NCI-H748 (cell line): ENCODE data around the gene PCBD2.
A peak's percentile ranks its signal among the peaks of the same experiment; 100 is the strongest.
"Not testable (repeated sequence)": the region's sequence is repeated elsewhere in the genome, so short reads cannot be mapped to it uniquely, and the experiment has no call there.

Source experiments
- DNase-seq: peaks from one replicate; lab custom pipeline; 2025; ENCODE audit not compliant: unreplicated experiment; lab: John Stamatoyannopoulos, UW

PCBD2 gene

DNA sequence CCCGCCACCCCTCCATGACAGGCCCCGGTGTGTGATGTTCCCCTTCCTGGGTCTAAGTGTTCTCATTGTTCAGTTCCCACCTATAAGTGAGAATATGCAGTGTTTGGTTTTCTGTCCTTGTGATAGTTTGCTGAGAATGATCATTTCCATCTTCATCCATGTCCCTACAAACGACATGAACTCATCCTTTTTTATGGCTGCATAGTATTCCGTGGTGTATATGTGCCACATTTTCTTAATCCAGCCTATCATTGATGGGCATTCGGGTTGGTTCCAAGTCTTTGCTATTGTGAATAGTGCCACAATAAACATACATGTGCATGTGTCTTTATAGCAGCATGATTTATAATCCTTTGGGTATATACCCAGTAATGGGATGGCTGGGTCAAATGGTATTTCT, 93.1 kb downstream of the PCBD2 start:
- DNase-seq = not testable (repeated sequence)

DNA sequence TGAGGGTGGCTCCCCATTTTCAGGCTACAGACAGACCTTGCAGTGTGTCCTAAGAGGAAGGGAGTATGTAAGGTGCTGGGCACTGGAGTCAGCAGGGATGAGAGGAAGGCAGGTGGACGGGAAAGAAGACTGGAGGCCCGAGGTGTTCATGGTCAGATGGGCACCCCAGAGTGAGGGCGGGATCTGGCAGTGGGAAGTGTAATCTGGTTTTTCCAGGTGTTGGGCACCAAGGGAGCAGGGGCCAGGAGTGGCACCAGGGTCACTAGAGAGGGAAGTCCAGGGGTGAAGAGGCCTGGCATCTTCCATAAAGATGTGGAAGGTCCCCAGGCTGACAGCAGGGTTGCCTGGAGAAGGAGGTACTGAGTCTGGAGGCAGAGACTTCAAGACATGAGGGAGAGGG, 99.4 kb downstream of the PCBD2 start:
- DNase-seq = no peak

DNA sequence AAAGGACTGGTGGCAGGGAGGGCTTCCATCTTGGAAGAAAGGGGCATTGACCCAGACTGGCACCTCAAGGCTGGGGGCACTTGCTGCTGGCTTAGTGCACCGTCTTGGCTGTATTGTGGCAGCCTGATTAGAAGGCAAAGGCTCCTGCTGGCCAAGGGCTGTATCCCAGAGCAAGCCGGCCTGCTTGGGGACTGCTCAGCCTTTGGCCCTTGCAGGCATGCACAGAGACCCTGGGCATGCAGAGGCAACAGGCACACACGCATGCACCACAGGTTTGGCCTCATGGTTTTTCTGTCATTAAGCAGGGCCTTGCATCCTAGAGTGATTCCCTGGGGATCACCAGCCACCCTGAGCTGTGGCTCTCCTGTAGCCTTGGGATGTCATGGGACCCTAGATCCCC, 100.1 kb downstream of the PCBD2 start:
- DNase-seq = no peak

- no peak for DNase-seq
Observed at GRCh38 chr5:135007305-135007704, 102.4 kb downstream of the PCBD2 start.

- DNase-seq = no peak
Observed at GRCh38 chr5:135007749-135008363, 102.9 kb downstream of the PCBD2 start.

GRCh38 chr5:135008556-135008955, 103.6 kb downstream of the PCBD2 start:
- no peak for DNase-seq

GRCh38 chr5:135008981-135009735, 104.2 kb downstream of the PCBD2 start:
- peak; percentile 82 for DNase-seq

DNA sequence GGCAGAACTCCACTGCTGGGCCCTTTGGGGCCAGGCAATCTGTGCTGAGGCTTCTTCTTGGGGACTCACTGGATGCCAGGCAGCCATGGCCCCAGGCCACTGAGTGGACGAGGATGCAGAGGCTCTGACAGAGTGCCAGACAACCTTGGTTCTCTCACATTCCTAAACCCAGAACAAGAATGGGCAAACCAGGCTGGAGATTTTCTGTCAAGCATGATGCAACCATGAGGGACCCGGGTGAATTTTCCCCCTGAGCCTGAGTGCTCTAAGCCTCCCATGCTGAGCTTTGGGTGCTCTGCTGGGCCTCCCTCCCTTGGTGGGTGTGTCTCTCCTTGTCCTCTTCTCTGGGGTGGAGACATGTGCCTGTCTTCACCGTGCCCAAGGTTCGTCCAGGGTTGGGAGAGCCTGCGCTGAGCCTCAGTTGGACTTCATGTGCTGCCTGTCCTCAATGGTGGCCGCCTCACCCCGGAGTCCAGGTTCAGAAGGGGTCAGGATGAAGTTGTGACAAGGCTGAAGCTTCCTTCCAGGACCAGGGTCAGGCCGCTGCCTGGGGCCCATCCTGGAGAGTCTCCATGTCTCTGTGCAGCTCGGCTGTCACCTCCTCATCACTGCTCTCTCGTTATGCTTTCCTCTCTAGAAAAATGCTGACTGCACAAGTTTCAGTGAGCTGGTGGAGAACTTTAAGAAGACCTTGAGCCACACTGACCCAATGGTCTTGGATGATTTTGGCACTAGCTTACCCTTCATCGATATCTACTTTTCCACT, 105.0 kb downstream of the PCBD2 start:
- DNase-seq = no peak

- no peak for DNase-seq
Observed at GRCh38 chr5:135010502-135011354, 105.8 kb downstream of the PCBD2 start.

GRCh38 chr5:135011355-135012032, 106.6 kb downstream of the PCBD2 start:
- no peak for DNase-seq

- no peak for DNase-seq
Observed at GRCh38 chr5:135012033-135012588, 107.2 kb downstream of the PCBD2 start.
